Measurements from ENCODE around the gene SMTNL2.
"Not testable (repeated sequence)": the region's sequence is repeated elsewhere in the genome, so short reads cannot be mapped to it uniquely, and the experiment has no call there.

SMTNL2 gene

GRCh38 chr17:4602041-4602440, 17.7 kb downstream of the SMTNL2 start:
- DNase-seq (ENCODE audit: low read depth): no peak

- peak; percentile 67 for DNase-seq (ENCODE audit: low read depth)
Measured at GRCh38 chr17:4604111-4604644, 19.8 kb downstream of the SMTNL2 start.

GRCh38 chr17:4604736-4605135, 20.4 kb downstream of the SMTNL2 start:
- DNase-seq (ENCODE audit: low read depth): not testable (repeated sequence)

GRCh38 chr17:4605826-4606225, 21.5 kb downstream of the SMTNL2 start:
- peak; percentile 16 for DNase-seq (ENCODE audit: low read depth)

GRCh38 chr17:4607261-4607741, 23.0 kb downstream of the SMTNL2 start:
- DNase-seq (ENCODE audit: low read depth): no peak

- no peak for DNase-seq (ENCODE audit: low read depth)
Measured at GRCh38 chr17:4607773-4608187, 23.5 kb downstream of the SMTNL2 start.

- DNase-seq (ENCODE audit: low read depth): no peak
Measured at GRCh38 chr17:4609761-4610160, 25.4 kb downstream of the SMTNL2 start.

- no peak for DNase-seq (ENCODE audit: low read depth)
Measured at GRCh38 chr17:4610162-4610561, 25.8 kb downstream of the SMTNL2 start.

- DNase-seq (ENCODE audit: low read depth): no peak
Measured at GRCh38 chr17:4610656-4611055, 26.3 kb downstream of the SMTNL2 start.

- no peak for DNase-seq (ENCODE audit: low read depth)
Measured at GRCh38 chr17:4616476-4616875, 32.1 kb downstream of the SMTNL2 start.

- no peak for DNase-seq (ENCODE audit: low read depth)
Measured at GRCh38 chr17:4617090-4617489, 32.8 kb downstream of the SMTNL2 start.

- no peak for DNase-seq (ENCODE audit: low read depth)
Measured at GRCh38 chr17:4617590-4618351, 33.4 kb downstream of the SMTNL2 start.

GRCh38 chr17:4620531-4621101, 36.3 kb downstream of the SMTNL2 start:
- no peak for DNase-seq (ENCODE audit: low read depth)

GRCh38 chr17:4622375-4622774, 38.0 kb downstream of the SMTNL2 start:
- DNase-seq (ENCODE audit: low read depth): no peak

- no peak for DNase-seq (ENCODE audit: low read depth)
Measured at GRCh38 chr17:4623249-4623648, 38.9 kb downstream of the SMTNL2 start.

- DNase-seq (ENCODE audit: low read depth): not testable (repeated sequence)
Measured at GRCh38 chr17:4624451-4624911, 40.2 kb downstream of the SMTNL2 start.

GRCh38 chr17:4625181-4625617, 40.9 kb downstream of the SMTNL2 start:
- DNase-seq (ENCODE audit: low read depth): peak; percentile 16

- DNase-seq (ENCODE audit: low read depth): no peak
Measured at GRCh38 chr17:4626734-4627256, 42.5 kb downstream of the SMTNL2 start.

- DNase-seq (ENCODE audit: low read depth): no peak
Measured at GRCh38 chr17:4631431-4631830, 47.1 kb downstream of the SMTNL2 start.

- DNase-seq (ENCODE audit: low read depth): no peak
Measured at GRCh38 chr17:4631836-4632580, 47.7 kb downstream of the SMTNL2 start.

- no peak for DNase-seq (ENCODE audit: low read depth)
Measured at GRCh38 chr17:4632581-4632920, 48.2 kb downstream of the SMTNL2 start.

- DNase-seq (ENCODE audit: low read depth): no peak
Measured at GRCh38 chr17:4633643-4634042, 49.3 kb downstream of the SMTNL2 start.

Data from fibroblast of gingiva (primary cell).